GM12892 (cell line): Measurements from ENCODE around the gene RBL1.

Source experiments
- POLR2AphosphoS5 ChIP-seq: IDR thresholded peaks from 2 replicates; pipeline ENCODE4 v1.6.1; 2011; ENCODE audit warnings: low read depth, low read length, control low read depth
- TAF1 ChIP-seq: IDR thresholded peaks from 2 replicates; pipeline ENCODE4 v1.6.1; 2011; ENCODE audit warnings: low read depth, mild to moderate bottlenecking, control low read depth, low read length, borderline replicate concordance

GRCh38 chr20:36959242-36959641, 136.6 kb downstream of the RBL1 start:
- no peak for TF ChIP-seq TAF1
- no peak for TF ChIP-seq POLR2AphosphoS5
